WTC11 (cell line): Measurements from ENCODE around the gene DOP1B. TPM values are rescaled to one million over a fixed set of nuclear protein-coding genes. Genes with fewer than 3 reads are reported as not detected.

Experiments used
- ATAC-seq: fragments of 200-7000 bp; cut with Tn5 transposase; 2 replicates; pipeline ENCODE4 v1.10.0; 2021; ENCODE audit warnings: mild to moderate bottlenecking, moderate library complexity
- CTCF ChIA-PET: fragments of 300-600 bp; sonication (Branson Sonifier 250); formaldehyde crosslinking; loops from one replicate; lab custom pipeline; 2021; ENCODE audit warnings: antibody characterized with exemption; lab: Charles Lee
- POLR2A ChIA-PET: fragments of 350-600 bp; sonication (Branson Sonifier 250); formaldehyde crosslinking; loops from one replicate; lab custom pipeline; 2021; ENCODE audit warnings: antibody characterized with exemption; lab: Charles Lee
- DNase-seq: peaks from one replicate; pipeline ENCODE4 v3.0.0; 2021; ENCODE audit warnings: low spot score
- H3K27ac Mint-ChIP-seq: 2 replicates; pipeline ENCODE4 v1.8.0; 2021; ENCODE audit warnings: mixed read lengths
- H3K27me3 Mint-ChIP-seq: 2 replicates; pipeline ENCODE4 v1.8.0; 2021; ENCODE audit warnings: low read depth, mild to moderate bottlenecking, moderate library complexity, mixed read lengths
- H3K36me3 Mint-ChIP-seq: 2 replicates; pipeline ENCODE4 v1.8.0; 2021; ENCODE audit warnings: mixed read lengths
- H3K4me1 Mint-ChIP-seq: 2 replicates; pipeline ENCODE4 v1.8.0; 2022; ENCODE audit warnings: mixed read lengths
- H3K4me3 Mint-ChIP-seq: 2 replicates; pipeline ENCODE4 v1.8.0; 2021; ENCODE audit warnings: mild to moderate bottlenecking, moderate library complexity, mixed read lengths
- H3K9me3 Mint-ChIP-seq: 2 replicates; pipeline ENCODE4 v1.8.0; 2021; ENCODE audit warnings: mixed read lengths
- ARID4B ChIP-seq: sonication (generic); formaldehyde crosslinking; IDR thresholded peaks from 2 replicates; pipeline ENCODE4 v1.8.0; 2023; ENCODE audit warnings: missing genetic modification reagents, mild to moderate bottlenecking, borderline replicate concordance
- CREM ChIP-seq: sonication (generic); formaldehyde crosslinking; IDR thresholded peaks from 2 replicates; pipeline ENCODE4 v1.8.1; 2022; ENCODE audit warnings: mild to moderate bottlenecking, missing genetic modification reagents, moderate library complexity
- CTCF ChIP-seq: fragments of 200-600 bp; IDR thresholded peaks from 2 replicates; pipeline ENCODE4 v1.8.0; 2022; ENCODE audit warnings: antibody characterized with exemption
- GABPB1 ChIP-seq: sonication (generic); formaldehyde crosslinking; IDR thresholded peaks from 2 replicates; pipeline ENCODE4 v1.8.1; 2023; ENCODE audit warnings: mild to moderate bottlenecking, missing genetic modification reagents
- JAZF1 ChIP-seq: fragments of 250-450 bp; sonication (Bioruptor Pico); IDR thresholded peaks from 2 replicates; pipeline ENCODE4 v1.9.0; 2021; ENCODE audit warnings: moderate library complexity, mild to moderate bottlenecking, inconsistent platforms
- MAX ChIP-seq: sonication (generic); formaldehyde crosslinking; IDR thresholded peaks from 2 replicates; pipeline ENCODE4 v1.8.0; 2022; ENCODE audit warnings: mild to moderate bottlenecking, missing genetic modification reagents
- NR3C1 ChIP-seq: sonication (generic); formaldehyde crosslinking; conservative IDR thresholded peaks from 2 replicates; pipeline ENCODE4 v1.8.1; 2023; ENCODE audit warnings: low read depth, mild to moderate bottlenecking, missing genetic modification reagents
- RELA ChIP-seq: sonication (generic); formaldehyde crosslinking; IDR thresholded peaks from 2 replicates; pipeline ENCODE4 v1.8.1; 2022; ENCODE audit warnings: missing genetic modification reagents, mild to moderate bottlenecking, borderline replicate concordance
- TP53 ChIP-seq: sonication (generic); formaldehyde crosslinking; IDR thresholded peaks from 2 replicates; pipeline ENCODE4 v1.8.1; 2023; ENCODE audit warnings: mild to moderate bottlenecking, missing genetic modification reagents
- USF2 ChIP-seq: sonication (generic); formaldehyde crosslinking; IDR thresholded peaks from 2 replicates; pipeline ENCODE4 v1.8.1; 2023; ENCODE audit warnings: mild to moderate bottlenecking, missing genetic modification reagents, moderate library complexity
- ZNF219 ChIP-seq: sonication (generic); formaldehyde crosslinking; IDR thresholded peaks from 2 replicates; pipeline ENCODE4 v1.8.0; 2023; ENCODE audit warnings: missing genetic modification reagents, mild to moderate bottlenecking, borderline replicate concordance
- ZNF281 ChIP-seq: sonication (generic); formaldehyde crosslinking; IDR thresholded peaks from 2 replicates; pipeline ENCODE4 v1.8.0; 2023; ENCODE audit warnings: mild to moderate bottlenecking, missing genetic modification reagents
- ZNF317 ChIP-seq: sonication (generic); formaldehyde crosslinking; IDR thresholded peaks from 2 replicates; pipeline ENCODE4 v1.8.1; 2023; ENCODE audit warnings: low read depth, mild to moderate bottlenecking, moderate library complexity, missing genetic modification reagents, borderline replicate concordance
- ZNF396 ChIP-seq: fragments of 250-450 bp; sonication (Bioruptor Pico); IDR thresholded peaks from 2 replicates; pipeline ENCODE4 v1.8.0; 2021; ENCODE audit warnings: mild to moderate bottlenecking, moderate library complexity, borderline replicate concordance
- ZNF532 ChIP-seq: fragments of 250-450 bp; sonication (Bioruptor Pico); IDR thresholded peaks from 2 replicates; pipeline ENCODE4 v1.9.0; 2021; ENCODE audit warnings: mild to moderate bottlenecking, borderline replicate concordance
- total RNA-seq: library from RNA; stranded (reverse); gene quantifications from 3 replicates; pipeline ENCODE4 v1.2.3, GENCODE V29; 2021

Gene DOP1B
- total RNA-seq, 1 experiment from 2014 or later = 11.4 TPM

- ChIA-PET POLR2A (no interaction called here), CTCF (interaction anchor here (0.6 kb wide), 1 partner anchor 89 kb away, joined by 3 read pairs; no protein-coding TSS in a partner anchor)
- no peaks in the 10 kb centered on the region; the same call in 1 of the 2 replicates for H3K27me3 Mint-ChIP-seq
- H3K4me3 Mint-ChIP-seq = no peak overlapping the region
- TF ChIP-seq ZNF281 (CRISPR knock-in tag) (no peak), ZNF396 (CRISPR knock-in tag) (no peak), USF2 (CRISPR knock-in tag) (no peak), JAZF1 (CRISPR knock-in tag) (no peak), ZNF219 (CRISPR knock-in tag) (no peak), RELA (CRISPR knock-in tag) (no peak), TP53 (CRISPR knock-in tag) (no peak), ZNF317 (no peak), CTCF (no peak), GABPB1 (CRISPR knock-in tag) (no peak), NR3C1 (CRISPR knock-in tag) (no peak), CREM (CRISPR knock-in tag) (no peak), ARID4B (CRISPR knock-in tag) (no peak), ZNF532 (CRISPR knock-in tag) (no peak), MAX (no peak)
- no peak for DNase-seq
- H3K4me1 Mint-ChIP-seq = peaks cover 9% of the 10 kb centered on the region
- no peak overlapping the region for H3K27ac Mint-ChIP-seq
- H3K9me3 Mint-ChIP-seq = peaks cover 10% of the 10 kb centered on the region
- peaks cover 12% of the 10 kb centered on the region for H3K36me3 Mint-ChIP-seq
- ATAC-seq = no peak; the same call in 1 of the 2 replicates
These were observed 36.2 kb upstream of the DOP1B start for GRCh38 chr21:36120304-36120888.
